CD4-positive, alpha-beta T cell treated with Interleukin-15 for 4 hours (primary cell): ENCODE results near the gene TYK2.
A peak's percentile ranks its signal among the peaks of the same experiment; 100 is the strongest.

Experiments used
- DNase-seq: peaks from one replicate; pipeline ENCODE4 v3.0.0-alpha.2; 2020; ENCODE audit warnings: low spot score

Gene TYK2

DNA sequence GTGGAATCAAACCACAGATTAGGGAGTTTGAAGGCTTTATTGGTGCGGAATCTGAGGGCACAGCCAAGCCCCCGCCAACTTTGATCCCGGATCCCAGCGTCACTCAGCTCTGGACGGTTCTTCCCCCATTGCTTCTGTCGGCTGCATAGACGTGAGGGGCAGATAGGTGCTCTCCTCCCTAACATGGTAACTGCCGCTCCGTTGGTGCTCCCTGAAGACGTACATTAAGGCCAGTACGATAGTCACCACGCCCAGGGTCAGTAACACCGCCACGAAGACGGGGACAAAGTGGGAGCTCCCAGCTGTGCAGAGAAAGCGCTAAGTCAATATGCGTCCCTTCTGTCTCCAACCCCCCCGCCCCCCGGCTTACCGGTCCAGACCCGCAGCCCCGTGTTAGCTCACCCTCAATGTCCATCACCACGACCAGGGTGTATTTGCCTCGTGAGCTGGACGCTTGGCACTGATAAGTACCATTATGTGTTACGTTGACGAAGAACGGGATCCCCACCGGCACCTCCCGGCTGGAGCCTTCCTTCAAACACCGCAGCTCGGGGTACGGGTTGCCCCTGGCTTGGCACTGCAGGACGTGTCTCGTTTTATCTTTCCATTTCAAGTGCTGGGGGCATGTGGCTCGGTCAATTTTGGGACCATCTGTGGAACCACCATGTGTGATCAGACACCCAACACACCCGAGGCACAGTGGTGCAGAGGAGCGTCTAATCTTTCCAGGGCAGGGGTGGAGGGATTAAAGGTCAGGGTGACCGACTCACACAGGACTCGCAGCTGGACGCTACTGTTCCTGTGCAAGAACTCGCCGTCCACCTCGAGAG, 46.4 kb downstream of the TYK2 start:
- no peak for DNase-seq

DNA sequence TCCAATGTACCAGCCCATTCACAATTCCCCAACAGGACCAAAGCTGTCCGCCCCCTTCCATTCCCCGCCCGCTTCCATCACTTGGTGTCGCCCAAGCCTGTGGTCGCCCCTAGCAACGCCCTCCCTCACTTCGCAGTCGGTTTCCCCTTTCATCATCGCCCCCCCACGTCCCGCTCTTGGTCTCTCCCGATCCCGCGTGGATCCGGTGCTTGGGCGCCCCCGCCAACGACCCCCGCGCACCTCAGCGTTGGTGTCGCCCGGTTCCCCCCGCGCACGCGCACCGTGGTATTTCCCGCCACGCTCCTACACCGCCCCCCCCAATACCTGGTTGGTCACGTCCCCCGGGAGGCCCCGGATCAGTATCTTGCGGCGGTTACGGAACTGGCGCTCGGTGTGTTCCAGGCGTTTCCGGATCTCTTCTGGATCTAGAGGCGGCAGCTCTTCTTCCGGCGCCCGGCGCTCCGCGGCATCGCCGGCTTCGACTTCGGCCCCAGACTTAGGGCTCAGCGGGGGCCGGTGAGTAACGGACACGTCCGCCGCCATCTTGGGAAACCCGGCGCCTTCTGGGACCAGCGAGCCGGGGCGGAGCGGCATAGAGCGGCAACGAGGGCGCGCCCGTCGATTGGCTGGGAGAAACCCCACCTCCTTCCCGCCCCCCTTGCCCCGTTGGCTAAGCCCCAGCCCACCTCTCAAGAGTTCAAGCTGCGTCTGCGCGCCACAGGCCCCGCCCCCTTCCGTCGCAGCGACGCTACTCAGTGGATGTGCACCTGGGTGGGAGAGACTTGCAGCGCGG, 47.2 kb downstream of the TYK2 start, which contains the start of gene RAVER1:
TSS of gene RAVER1 (minus strand) at position 565 of the 793 bp plus-strand sequence. CDS start at position 543, 22 bp downstream.
- DNase-seq: peak; percentile 98

DNA sequence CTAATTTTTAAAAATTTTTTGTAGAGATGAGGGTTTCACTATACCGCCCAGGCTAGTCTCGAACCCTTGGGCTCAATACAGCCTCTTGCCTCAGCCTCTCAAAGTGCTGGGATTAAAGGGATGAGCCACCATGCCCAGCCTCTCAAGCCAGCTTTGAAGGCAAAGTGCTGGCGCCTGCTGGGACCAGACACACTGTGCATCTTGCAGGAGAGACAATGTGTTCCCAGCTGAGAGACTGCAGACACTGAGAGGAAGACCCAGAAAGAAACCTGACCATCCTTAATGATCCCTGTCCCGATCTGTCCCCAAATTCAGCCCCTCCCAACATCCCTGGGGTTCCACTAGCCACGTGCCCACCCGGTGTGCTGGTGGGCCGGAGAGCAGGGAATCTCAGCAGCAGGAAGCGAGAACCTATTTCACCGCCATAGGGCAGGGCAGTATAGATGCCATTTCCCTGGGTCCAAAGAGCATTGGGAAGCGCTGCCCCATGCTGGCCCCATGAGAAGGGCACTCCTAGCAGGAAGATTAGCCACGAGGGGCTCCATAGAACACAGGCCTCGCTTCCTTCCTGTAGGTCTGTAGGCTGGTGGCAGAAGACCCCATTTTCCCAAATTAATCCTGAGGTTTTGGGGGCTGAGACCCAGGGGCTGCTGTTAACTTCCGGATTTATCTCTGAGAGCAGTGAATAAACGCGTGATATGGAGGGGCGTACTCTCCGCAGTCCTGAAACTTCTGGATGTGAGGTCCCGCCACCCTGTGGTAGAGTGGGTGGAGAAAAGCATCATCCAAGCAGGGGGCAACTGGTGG, 48.0 kb downstream of the TYK2 start:
- no peak for DNase-seq

DNA sequence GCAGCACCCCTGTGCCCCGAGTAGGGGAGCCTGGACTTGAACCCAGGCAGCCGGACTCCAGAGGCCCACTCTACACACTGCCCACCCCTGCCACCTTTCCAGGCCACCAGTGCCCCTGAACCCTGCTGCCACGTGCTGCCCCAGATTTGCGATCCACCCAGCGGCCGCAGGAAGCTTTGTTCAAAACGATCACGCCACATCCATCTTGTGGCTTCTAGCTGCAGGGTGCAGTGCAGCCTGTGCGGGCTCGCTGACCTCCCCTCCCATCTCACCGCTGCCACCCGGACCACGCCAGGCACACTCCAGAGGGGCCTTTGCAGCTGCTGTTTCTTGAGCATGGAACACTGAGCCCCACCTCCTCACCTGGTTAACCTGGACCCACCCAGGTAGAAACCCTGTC, 50.8 kb downstream of the TYK2 start:
- no peak for DNase-seq

DNA sequence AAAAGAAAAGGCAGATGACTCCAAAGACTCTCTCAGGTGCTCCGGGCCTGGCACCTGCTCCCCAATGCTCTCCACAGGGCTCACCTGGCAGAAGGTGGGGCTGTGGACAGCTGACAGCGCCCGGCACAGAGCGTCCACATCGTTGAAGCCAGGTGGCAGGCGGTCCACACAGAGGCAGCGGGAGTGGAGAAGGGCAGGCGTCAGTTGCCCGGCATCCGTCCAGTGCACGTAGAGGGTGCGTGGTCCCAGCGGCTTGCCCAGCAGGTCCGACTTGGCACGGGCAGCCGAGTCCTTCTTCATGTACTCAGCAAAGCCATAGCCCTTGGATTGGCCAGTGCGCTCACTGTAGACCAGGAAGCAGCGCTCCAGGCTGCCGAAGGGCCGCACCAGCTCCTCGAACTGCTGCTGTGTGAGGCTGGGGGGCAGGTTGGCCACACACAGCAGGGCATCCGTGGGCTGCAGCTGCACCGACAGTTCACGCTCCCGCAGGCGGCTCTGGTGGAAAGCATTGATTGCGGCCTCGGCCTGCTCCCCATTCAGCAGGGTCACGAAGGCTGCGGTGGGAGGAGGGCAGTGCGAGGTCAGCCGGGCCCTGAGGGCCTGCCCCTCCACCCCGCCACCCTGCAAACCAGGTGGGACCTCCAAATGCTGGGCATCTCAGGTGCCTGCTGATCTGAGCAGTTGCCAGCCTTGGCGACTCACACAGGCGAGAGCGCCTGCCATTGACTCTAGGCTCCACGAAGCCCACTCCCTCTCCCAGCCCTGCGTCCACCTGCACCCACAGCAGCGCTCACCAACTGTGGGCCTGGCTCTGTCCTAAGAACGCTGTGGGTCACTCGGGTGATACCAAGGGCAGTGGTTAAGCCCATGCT, 51.6 kb downstream of the TYK2 start:
- no peak for DNase-seq

DNA sequence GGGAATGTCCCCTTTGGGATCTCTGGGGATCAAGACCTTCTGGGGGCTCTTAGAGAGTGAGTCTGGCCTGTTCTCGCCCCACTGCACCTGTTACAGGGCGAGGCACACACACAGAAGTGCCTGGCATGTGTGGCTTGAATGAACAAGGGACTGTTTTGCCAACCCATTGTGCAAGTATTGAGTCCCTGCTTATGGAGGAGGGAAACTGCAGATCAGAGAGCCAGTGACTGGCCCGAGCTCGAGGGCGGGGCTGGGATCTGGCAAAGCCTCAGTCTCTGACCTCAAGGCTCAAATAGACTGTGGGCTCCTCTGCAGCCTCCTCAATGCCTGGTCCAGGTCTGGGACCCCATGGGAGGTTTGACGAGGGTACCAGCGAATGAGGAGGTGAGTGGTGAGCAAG, 52.6 kb downstream of the TYK2 start:
- no peak for DNase-seq

DNA sequence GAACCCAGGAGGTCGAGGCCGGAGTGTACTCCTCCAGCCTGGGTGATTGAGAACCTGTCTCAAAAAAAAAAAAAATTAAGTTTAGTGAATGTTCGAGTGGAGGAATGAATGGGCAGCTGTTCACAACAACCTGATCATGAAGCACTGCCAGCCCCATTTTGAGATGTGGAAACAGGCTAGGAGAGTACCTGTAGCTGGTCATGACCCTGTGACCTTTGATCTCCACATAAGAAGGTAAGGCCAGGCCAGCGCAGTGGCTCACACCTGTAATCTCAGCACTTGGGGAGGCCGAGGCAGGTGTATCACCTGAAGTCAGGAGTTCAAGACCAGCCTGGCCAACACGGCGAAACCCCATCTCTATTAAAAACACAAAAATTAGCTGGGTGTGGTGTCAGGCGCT, 54.6 kb downstream of the TYK2 start:
- no peak for DNase-seq

DNA sequence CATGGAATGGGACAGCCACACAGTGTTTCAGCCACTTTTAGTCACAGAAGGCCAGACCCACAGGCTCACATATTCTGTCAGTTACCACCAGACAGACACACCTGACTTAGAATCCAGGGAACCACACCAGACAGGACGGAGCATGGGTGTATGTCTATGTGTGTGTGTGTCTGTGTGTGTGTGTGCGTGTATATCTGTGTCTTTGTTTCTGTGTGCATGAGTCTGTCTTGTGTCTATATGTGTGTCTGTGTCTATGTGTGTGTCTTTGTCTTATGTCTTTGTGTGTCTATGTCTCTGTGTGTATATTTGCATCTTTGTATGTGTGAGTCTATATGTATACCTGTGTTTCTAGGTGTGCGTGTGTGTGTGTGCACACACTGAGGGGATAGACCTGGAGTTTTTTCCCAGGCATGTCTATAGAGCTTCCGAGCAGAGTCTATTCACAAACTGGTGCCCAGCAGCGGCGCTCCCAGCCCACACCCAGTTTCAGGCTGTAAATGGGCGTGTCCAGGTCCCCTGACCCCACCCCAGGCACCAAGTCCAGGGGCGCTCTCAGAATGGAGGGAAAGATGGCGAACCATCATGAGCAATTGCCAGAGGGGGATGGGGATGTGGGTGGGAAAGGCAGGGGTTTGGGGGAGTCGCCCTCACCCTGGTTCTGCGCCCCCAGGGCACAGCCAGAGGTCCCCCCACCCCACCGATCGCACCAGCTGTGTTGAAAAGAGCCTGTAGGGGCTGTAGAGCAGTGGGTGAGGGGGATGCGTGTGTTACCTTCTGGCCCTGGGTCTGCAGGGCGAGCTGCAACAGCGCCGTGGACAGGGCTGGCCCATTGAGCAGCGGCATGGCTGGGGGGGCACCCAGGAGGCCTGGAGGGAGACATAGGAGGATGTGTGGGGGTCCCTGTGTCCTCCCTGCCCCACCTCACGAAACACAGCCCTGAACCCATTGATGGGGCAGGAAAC, 58.2 kb downstream of the TYK2 start:
- no peak for DNase-seq

DNA sequence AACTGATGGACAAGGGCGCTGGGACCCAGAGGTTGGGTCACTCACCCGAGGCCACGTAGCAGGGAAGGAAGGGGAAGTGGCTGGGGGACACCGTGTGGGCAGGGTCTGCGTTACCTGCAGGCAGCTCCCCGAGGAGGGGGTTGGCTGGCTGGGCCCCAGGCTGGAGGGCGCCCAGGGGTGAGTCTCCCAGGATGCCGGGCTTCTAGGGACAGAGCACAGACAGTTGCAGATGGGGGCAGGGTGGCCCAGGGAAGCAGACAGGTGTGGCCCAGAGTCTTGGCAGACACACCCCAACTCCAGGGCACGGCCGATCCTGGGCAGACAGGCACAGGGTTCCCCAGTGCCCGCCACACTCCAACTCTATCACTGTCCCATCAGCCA, 59.0 kb downstream of the TYK2 start:
- DNase-seq: no peak

DNA sequence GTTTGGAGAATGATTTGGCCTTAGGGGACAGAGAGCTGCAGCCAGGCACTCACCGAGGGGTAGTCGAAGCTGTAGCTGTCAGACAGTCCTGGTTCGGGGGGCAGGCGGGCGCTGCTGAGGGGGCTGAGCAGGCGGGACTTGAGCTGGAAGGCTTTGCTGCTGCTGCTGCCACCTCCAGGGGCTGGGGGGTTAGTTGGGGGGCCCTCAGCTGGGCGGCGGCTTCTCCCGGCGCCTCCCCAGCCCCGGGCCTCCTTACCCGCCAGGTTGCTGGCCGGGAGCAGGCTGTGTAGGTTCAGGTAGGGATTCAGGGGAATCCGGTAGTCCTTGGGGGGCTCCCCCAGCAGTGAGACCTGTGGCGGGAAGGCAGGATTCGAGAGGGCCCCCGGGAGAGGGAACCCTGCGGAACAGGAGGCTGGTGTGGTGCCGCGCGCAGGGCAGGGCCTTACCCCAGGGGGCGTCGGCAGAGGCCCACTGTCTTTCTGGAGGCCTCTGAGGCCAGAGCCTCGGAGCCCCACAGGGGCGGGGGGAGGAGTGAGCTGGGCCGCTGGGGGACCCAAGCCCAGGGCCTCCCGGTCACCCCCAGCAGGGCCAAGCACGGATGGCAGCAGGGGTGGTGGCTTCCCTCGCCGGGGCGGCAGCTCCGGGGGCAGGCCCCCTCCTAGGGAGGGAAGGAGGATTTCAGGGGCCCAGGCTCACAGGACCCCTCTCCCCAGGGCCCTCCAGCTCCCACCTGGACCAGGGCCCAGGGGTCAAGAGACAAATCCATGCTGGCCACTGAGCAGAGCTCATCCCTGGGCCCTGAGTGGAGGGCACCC, 59.6 kb downstream of the TYK2 start:
- no peak for DNase-seq

DNA sequence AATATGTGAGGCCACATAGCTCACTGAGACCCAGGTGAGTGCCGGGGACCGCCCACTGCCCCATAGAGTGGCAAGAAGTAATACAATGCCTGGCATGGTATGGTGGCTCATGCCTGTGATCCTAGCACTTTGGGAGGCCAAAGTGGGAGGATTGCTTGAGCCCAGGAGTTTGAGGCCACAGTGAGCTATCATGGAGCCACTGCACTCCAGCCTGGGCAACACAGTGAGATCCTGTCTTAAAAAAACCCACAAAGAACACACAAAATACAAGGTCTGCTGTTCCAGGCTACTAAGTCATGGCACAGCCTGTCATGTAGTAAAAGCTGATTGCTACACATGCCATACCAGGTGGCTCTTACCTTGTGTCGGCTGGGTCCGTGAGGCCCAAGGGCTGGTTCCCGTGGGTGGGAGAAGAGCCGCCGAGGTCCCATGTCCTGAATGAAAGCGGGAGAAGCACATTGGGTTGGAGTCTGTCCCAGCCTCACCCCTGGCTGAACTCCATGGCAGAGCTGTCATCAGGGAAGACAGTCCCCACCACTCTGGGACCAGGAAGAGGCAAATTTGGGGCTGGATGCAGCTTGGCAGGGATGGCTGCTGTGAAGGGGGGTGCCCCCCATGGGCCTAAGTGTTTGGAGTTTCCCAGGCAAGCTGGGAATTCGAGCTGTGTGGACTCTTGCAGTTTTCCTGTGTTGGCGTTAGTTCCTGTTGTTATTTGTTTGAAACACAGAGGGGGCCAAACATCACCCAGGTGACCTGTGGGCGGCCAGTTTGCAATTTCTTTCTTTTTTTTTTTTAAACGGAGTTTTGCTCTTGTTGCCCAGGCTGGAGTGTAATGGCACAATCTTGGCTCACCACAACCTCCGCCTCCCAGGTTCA, 61.3 kb downstream of the TYK2 start:
- DNase-seq: no peak

DNA sequence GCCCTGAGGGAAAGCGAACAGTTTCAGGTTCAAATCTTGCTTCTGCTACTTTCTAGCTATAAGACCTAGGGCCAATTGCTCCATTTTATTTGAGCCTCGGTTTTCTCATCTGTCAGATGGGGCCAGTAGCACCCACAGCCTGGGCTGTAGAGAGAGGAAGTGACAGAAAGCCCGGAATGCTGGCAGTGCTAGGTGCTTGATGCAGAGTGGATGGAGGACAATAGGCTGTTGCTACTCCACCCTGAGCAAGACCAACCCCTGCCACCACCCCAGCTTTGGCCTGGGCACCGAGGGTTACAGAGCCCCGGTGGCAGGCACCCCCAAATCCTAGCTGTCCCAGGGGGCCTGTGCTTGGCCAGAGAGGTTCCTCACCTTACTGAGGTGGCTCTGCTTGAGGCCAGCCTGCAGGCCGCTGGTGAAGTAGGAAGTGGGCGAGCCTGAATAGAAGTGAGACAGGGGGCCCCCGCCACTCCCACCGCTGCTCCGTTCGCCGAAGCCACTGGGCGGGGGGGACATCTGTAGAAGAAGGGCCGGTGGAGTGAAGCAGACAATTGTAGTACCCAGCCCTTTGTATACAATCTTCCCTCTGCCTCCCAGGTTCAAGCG, 62.4 kb downstream of the TYK2 start:
- no peak for DNase-seq

DNA sequence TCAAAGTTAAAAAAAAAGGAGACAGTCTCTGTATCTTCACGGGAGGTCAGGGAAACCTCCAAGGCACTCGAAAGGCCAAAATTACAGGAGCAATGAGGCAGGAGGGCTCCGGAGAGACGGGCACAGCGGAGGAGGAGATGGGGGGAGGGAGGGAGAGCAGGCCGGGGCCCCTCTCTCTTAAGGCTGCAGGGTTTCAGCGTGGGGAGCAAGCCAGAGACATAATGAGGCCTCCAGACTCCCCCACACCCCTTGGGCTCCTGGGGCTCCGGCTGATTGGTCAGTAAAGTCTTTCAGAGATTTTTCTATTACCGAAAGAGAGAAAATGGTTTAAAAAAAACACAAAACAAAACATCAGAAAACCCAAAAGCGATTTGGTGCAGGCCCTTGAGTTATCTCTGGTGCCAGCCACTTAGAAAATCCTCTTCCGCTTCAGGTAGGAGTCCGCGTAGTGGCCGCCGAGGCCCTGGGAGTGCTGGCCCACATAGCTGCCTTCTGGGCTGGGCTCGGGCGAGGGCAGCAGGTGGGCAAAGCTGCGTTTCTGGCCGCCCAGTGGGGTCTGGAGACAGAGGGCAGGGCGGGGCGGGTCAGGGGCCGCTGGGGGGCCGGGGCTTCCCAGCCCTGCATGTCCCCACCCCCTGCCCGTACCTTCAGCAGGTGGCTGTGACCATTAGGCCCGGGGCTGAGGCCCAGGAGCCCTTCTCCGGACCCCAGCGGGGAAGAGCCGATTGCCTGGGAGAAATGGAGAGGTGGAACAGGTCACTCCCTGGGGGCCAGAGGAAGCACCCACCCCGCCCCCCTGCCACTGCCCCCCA, 63.1 kb downstream of the TYK2 start:
- no peak for DNase-seq

DNA sequence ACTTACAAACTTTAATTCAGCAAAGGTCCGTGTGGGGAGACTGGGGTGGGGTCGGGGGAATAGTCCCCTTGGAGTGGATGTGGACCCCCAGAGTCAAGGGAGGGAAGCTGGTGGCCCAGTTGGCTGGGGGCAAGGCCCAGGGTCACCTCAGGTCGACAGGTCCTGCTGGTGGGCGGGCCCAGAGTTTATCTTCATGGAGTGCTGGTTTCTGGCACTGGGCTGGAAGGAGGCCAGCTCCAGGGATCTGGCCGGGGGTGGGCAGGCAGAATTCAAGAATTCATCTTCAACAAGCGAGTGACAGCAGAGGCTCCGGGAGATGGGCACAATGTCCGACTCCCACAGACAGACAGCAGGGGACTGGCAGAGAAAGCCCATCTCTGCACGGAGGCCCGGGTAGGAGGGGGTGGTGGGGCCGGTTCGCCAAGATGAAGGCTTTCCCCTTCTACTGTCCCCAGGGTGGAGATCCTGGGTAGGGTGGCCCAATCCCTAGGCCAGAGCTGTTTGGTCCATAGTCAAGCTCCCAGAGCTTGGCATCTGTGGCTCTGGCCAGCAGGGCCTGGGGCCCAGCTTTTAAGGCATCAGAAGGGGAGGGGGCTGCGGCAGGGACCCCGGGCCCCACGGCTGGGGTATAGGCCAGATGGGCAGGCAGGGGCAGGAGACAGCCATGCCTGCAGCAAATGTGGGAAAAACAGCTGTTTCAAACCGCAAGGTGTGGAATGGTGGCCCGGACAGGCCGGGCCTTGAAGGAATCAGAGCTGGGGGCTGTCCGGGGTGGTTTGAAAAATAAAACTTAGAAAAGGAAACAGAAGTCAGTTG, 63.9 kb downstream of the TYK2 start:
- no peak for DNase-seq

DNA sequence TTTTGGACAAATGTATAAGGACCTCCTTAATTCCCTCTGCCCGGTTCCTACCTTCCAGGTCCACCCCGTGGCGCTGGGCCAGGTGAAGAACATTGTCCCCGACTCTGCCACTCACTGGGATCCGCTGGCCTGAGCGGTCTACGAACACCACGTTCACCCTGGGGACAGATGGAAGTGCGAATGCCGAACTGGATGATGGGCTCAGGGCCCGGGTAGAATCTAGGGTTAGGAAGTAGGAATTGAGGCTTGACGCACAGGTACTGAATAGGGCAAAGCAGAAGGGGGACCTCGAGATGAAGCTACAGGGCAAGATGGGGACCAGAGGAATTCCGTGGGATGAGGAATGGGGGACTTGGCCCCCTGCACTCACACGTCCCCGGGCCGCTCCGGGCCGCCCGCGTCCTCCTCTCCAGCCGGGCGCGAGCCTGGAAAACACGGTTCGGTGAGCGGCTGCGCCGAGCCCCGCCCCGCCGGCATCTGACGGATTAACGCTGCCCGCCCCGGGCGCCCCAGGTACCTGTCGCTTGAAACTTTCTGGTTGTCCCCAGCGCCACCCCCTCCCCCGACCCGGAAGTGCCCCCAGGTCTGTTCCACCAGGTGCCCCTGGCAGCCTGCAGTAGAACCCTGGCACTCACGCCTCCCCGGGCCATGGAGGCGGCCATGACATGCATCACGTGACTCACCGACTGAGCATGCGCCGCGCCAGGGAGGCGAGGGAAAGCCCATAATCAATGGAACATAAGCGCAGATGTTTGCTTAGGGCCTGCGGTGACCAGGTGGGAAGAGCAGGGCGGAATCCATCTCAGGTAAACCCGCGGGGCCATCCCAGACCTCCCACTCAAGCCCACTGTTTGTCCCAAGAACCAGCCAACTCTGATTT, 64.8 kb downstream of the TYK2 start, which contains the start of gene FDX2:
TSS of gene FDX2 (minus strand) at position 681 of the 880 bp plus-strand sequence. CDS start at position 662, 19 bp downstream.
- peak; percentile 92 for DNase-seq
